Activated B cell treated with CpG ODN at 0.5 μM for 24 hours (primary cell): Measurements from ENCODE around the gene PRKAR2B. TPM values are rescaled to one million over a fixed set of nuclear protein-coding genes. Genes with fewer than 3 reads are reported as not detected.
"Not testable (repeated sequence)": the region's sequence is repeated elsewhere in the genome, so short reads cannot be mapped to it uniquely, and the experiment has no call there.

Experiments used
- ATAC-seq: fragments of 200-7000 bp; cut with Tn5 transposase; one replicate; pipeline ENCODE4 v1.10.0; 2021; ENCODE audit warnings: low read depth, mild to moderate bottlenecking, moderate library complexity
- CTCF ChIA-PET: fragments of 350-600 bp; sonication (Branson Sonifier 250); formaldehyde crosslinking; loops from one replicate; lab custom pipeline; 2021; ENCODE audit warnings: antibody characterized with exemption; lab: Charles Lee
- POLR2A ChIA-PET: fragments of 350-600 bp; sonication (Branson Sonifier 250); formaldehyde crosslinking; loops from one replicate; lab custom pipeline; 2021; ENCODE audit warnings: antibody characterized with exemption; lab: Charles Lee
- DNase-seq: peaks from one replicate; pipeline ENCODE4 v3.0.0; 2022
- H3K27ac Mint-ChIP-seq: one replicate; pipeline ENCODE4 v1.8.0; 2020; ENCODE audit warnings: mixed read lengths
- H3K27me3 Mint-ChIP-seq: one replicate; pipeline ENCODE4 v1.8.0; 2021; ENCODE audit warnings: mixed read lengths
- H3K36me3 Mint-ChIP-seq: one replicate; pipeline ENCODE4 v1.8.0; 2021; ENCODE audit warnings: low read depth, mixed read lengths
- H3K4me1 Mint-ChIP-seq: one replicate; pipeline ENCODE4 v1.8.0; 2021; ENCODE audit warnings: mixed read lengths
- H3K4me3 Mint-ChIP-seq: one replicate; pipeline ENCODE4 v1.8.0; 2020; ENCODE audit warnings: mild to moderate bottlenecking, mixed read lengths
- H3K9me3 Mint-ChIP-seq: one replicate; pipeline ENCODE4 v1.8.0; 2020; ENCODE audit warnings: mixed read lengths
- CTCF ChIP-seq: fragments of 200-600 bp; IDR thresholded peaks from one replicate; pipeline ENCODE4 v1.8.0; 2022; ENCODE audit warnings: antibody characterized with exemption, mild to moderate bottlenecking
- intact Hi-C: fragments of 100-400 bp; cut with micrococcal nuclease; formaldehyde crosslinking; loops from one replicate; pipeline ENCODE4 v1.15.1; 2024
- total RNA-seq: library from RNA; stranded (reverse); gene quantifications from 2 replicates; pipeline ENCODE4 v1.2.3, GENCODE V29; 2022

The PRKAR2B gene
- total RNA-seq, 1 donor from 2014 or later, result 0.71 TPM

GRCh38 chr7:107128748-107129147 lies 84.2 kb downstream of the PRKAR2B start:
- Mint-ChIP-seq H3K36me3 (peaks cover 2% of the 10 kb centered on the region), H3K27me3 (no peaks in the 10 kb centered on the region), H3K9me3 (no peaks in the 10 kb centered on the region), H3K27ac (no peak overlapping the region), H3K4me3 (no peak overlapping the region), H3K4me1 (peaks cover 16% of the 10 kb centered on the region)
- intact Hi-C loops, result loop anchor here (5.0 kb wide), 1 partner anchor 81 kb away; no protein-coding TSS in a partner anchor
- ChIA-PET CTCF (no interaction called here), POLR2A (interaction anchor here (0.5 kb wide), 1 partner anchor 16 kb away, joined by 8 read pairs; no protein-coding TSS in a partner anchor)
- no peak for ATAC-seq
- no peak for DNase-seq
- TF ChIP-seq CTCF, result no peak

- Mint-ChIP-seq H3K27ac (no peak overlapping the region), H3K27me3 (no peaks in the 10 kb centered on the region), H3K9me3 (no peaks in the 10 kb centered on the region), H3K4me3 (no peak overlapping the region), H3K4me1 (peaks cover 11% of the 10 kb centered on the region), H3K36me3 (peaks cover 2% of the 10 kb centered on the region)
- intact Hi-C loops, result no loop called here
- DNase-seq (no peak), ATAC-seq (no peak)
- ChIA-PET CTCF (interaction anchor here (1.2 to 2.0 kb wide), 3 partner anchors 16 to 184 kb away, joined by 3 to 6 read pairs (median 6); no protein-coding TSS in a partner anchor), POLR2A (no interaction called here)
- TF ChIP-seq CTCF, result no peak
Observed at GRCh38 chr7:107130487-107131220, 86.1 kb downstream of the PRKAR2B start.

DNA sequence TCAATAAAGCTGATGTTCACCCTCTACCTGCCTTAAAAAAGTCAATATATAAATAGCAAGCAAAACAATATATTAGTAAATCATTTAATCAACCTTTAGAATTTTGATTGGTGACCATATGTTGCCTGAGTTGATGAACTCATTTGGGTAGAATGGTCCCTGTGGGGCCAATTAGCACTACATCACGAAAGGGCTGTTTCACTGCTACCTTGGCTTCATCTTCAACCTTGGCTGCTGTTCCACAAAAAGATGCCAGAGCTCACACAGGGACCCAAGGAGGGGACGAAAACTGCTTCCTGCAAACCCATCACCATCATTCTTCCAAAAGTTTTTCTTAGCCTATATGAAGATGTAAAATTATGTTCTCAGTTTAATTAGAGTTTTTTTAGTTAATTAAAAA lies 88.9 kb downstream of the PRKAR2B start:
- Mint-ChIP-seq H3K27ac (no peak overlapping the region), H3K4me1 (no peaks in the 10 kb centered on the region), H3K36me3 (no peaks in the 10 kb centered on the region), H3K9me3 (no peaks in the 10 kb centered on the region), H3K4me3 (no peak overlapping the region), H3K27me3 (no peaks in the 10 kb centered on the region)
- no peak for DNase-seq
- no peak for TF ChIP-seq CTCF
- CTCF ChIA-PET, result no interaction called here
- ATAC-seq, result no peak
- POLR2A ChIA-PET, result no interaction called here
- intact Hi-C loops, result no loop called here

GRCh38 chr7:107138696-107139420 lies 94.4 kb downstream of the PRKAR2B start:
- ChIA-PET CTCF (interaction anchor here (1.1 kb wide), 1 partner anchor 9 kb away, joined by 5 read pairs; no protein-coding TSS in a partner anchor), POLR2A (interaction anchor here (0.6 kb wide), 1 partner anchor 26 kb away, joined by 3 read pairs; no protein-coding TSS in a partner anchor)
- H3K27ac Mint-ChIP-seq, result no peak overlapping the region
- H3K27me3 Mint-ChIP-seq, result no peaks in the 10 kb centered on the region
- H3K36me3 Mint-ChIP-seq, result no peaks in the 10 kb centered on the region
- no peak for DNase-seq
- intact Hi-C loops, result no loop called here
- no peaks in the 10 kb centered on the region for H3K9me3 Mint-ChIP-seq
- ATAC-seq, result no peak
- H3K4me3 Mint-ChIP-seq, result no peak overlapping the region
- no peaks in the 10 kb centered on the region for H3K4me1 Mint-ChIP-seq
- no peak for TF ChIP-seq CTCF

- CTCF ChIA-PET, H3K4me3 Mint-ChIP-seq, H3K27ac Mint-ChIP-seq, ATAC-seq, intact Hi-C loops, H3K4me1 Mint-ChIP-seq, H3K36me3 Mint-ChIP-seq, H3K9me3 Mint-ChIP-seq, H3K27me3 Mint-ChIP-seq, DNase-seq: not testable (repeated sequence)
- POLR2A ChIA-PET, result interaction anchor here (0.7 kb wide), 1 partner anchor 15 kb away, joined by 8 read pairs; no protein-coding TSS in a partner anchor
Observed at GRCh38 chr7:107143875-107144274, 99.4 kb downstream of the PRKAR2B start.
